ENCODE data around the gene PIK3R2.
"Not testable (repeated sequence)": the region's sequence is repeated elsewhere in the genome, so short reads cannot be mapped to it uniquely, and the experiment has no call there.

The PIK3R2 gene

DNA sequence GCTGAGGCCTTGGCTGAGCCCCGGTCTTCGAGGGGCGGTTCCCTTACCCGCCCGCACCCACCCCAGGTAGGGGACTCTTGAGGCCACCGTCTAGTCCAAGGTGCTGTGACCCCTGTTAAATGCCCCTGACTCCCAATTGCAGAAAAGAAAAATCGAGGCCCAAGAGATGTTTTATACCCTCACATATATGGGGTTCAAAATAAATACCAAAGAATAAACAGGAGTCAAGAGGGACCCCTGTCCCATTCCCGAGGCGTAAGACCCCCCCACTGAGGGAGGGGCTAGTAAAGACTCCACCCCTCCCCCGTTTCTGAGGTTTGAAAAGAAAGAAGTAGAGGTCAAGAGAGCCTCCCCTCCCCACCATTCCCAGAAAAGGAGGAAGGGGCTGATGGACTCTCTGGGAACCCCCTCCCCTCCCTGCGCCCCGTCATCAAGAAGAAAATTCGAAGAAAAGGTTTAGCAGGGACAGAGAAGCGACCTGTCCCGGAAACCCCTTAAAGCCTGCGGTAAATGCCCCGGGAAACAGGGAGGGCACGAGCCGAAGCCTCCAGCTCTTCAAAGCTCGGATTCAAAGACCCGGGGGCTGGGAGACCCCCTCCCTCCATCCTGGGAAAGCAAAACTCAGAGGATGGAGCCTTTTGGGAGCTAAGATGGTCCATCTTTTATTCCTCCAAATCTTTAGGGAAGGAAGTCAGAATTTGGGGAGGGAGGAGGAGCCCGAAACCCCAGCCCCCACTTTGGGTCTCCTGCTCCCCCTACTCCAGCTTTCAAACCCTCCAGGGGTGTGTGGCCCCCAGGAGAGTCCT lies 51.6 kb downstream of the PIK3R2 start:
- peak overlapping the region; percentile 68 to 73 for H3K4me3 ChIP-seq (replicated peaks in 1 of 2; ENCODE audit: low read depth in 2 of 2, low read length in 2 of 2)
- no peak for DNase-seq (ENCODE audit: low read depth in 2 of 2)
- TF ChIP-seq, protein P1, sequence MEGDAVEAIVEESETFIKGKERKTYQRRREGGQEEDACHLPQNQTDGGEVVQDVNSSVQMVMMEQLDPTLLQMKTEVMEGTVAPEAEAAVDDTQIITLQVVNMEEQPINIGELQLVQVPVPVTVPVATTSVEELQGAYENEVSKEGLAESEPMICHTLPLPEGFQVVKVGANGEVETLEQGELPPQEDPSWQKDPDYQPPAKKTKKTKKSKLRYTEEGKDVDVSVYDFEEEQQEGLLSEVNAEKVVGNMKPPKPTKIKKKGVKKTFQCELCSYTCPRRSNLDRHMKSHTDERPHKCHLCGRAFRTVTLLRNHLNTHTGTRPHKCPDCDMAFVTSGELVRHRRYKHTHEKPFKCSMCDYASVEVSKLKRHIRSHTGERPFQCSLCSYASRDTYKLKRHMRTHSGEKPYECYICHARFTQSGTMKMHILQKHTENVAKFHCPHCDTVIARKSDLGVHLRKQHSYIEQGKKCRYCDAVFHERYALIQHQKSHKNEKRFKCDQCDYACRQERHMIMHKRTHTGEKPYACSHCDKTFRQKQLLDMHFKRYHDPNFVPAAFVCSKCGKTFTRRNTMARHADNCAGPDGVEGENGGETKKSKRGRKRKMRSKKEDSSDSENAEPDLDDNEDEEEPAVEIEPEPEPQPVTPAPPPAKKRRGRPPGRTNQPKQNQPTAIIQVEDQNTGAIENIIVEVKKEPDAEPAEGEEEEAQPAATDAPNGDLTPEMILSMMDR (IDR thresholded peaks at IDR 0.05; ENCODE audit: low read depth, low read length) = no peak

DNA sequence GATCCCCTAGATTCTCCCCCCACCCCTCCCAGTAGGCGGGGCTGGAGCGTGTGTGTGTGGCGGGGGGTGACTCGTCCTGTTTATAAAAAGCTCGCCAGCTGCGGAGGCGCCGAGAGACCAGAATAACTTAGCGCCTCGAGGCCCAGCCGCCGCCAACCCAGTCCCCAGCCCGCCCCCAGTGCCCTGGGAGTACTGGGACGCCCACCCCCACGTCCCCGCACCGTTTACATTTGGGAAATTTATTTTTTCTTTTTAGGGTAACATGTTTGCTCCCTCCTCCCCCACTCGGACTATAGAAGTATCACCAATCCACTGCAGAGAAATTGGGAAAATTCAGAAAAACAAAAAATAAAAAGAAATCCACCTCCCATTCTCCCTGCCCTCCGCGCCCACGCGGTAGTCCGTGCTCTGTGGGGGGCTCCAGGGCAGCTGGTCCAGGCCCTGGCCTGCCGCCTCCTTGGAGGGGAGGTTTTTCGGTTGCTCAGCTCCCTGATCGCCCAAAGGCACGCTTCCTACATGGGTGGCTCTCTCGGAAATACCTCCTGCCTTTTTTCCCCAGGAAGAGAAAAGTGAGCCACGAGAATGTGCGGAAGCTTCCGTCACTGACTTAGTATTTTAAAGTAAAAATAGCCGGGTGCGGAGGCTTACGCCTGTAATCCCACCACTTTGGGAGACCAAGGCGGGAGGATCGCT lies 52.4 kb downstream of the PIK3R2 start:
- peak; percentile 76 to 83 for DNase-seq (ENCODE audit: low read depth in 2 of 2)
- H3K4me3 ChIP-seq (replicated peaks in 1 of 2; ENCODE audit: low read depth in 2 of 2, low read length in 2 of 2) = peak overlapping the region; percentile 68 to 73
- TF ChIP-seq, protein P1 (IDR thresholded peaks at IDR 0.05; ENCODE audit: low read depth, low read length) = no peak

DNA sequence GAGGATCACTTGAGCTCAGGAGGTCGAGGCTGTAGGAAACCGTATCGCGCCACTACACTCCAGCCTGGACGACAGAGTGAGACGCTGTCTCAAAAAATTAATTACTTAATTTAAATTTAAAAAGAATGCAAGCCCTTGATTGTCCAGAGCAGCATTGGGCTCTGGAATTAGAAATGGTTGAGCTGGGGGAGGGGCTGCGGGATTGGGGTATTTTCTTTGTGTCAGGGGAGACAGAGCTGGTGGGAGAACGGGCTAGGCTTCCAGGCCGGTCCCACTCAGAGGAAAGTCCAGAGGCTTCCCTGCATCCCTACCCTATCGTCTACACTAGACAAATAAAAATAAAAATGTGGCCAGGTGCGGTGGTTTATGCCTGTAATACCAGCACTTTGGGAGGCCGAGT lies 53.1 kb downstream of the PIK3R2 start:
- TF ChIP-seq, protein P1 (IDR thresholded peaks at IDR 0.05; ENCODE audit: low read depth, low read length) = no peak
- no peak for DNase-seq (ENCODE audit: low read depth in 2 of 2)
- no peak overlapping the region for H3K4me3 ChIP-seq (replicated peaks in 1 of 2; ENCODE audit: low read depth in 2 of 2, low read length in 2 of 2)

DNA sequence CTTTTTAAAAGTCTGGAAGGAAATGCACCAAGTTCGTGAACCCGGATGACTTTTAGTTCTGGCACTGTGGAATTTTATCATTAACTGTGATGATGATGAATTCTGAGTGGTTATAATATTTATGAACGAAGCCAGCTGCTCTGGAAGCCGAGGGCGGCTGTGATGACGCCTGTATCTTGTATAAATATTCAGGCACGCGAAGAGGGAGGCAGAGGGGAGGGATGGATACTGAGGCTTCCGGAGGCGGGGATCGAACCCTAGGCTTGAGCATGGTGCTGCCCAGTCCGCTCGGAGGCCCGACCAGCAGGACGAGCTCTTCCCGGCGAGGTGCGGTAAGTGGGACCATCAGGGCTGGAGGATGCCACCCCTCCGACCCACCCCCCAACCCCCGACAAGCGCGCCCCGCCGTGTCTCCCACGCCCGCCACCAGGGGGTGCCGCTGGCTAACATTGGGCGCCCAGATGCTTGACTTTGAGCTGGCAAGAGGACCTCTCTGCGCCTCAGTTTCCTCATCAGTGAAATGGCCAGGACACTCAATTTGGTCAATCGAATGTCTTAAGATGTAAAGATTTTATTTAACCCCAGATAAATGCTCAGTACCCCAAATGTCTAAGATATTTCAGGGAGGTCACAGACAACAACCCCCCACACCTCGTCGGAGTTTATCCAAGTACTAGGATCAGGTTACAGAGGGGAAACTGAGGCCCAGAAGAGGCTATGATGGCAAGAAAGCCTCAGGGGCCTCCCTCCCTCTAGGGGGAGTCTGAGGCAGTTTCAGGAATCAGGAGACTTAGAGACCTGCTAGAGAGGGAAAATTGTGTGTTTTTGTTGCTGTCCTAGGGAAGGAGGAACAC lies 55.4 kb downstream of the PIK3R2 start:
- TF ChIP-seq, protein P1 (IDR thresholded peaks at IDR 0.05; ENCODE audit: low read depth, low read length) = peak; percentile 60
- peak; percentile 88 to 89 for DNase-seq (ENCODE audit: low read depth in 2 of 2)
- peak overlapping the region in 1 of 2 donors; percentile 32 for H3K4me3 ChIP-seq (replicated peaks in 1 of 2; ENCODE audit: low read depth in 2 of 2, low read length in 2 of 2)

DNA sequence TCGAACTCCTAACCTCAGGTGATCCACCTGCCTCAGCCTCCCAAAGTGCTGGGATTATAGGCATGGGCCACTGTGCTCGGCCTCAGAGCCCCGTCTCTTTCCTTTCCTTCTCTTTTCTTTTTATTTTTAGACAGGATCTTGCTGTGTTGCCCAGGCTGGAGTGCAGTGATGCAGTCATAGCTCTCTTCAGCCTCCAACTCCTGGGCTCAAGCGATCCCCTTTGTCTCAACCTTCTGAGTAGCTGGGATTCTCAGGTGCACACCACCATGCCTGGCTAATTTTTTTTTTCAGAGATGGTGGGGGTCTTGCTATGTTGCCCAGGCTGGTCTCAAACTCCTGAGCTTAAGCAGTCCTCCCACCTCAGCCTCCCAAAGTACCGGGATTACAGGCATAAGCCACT lies 56.9 kb downstream of the PIK3R2 start:
- not testable (repeated sequence) for DNase-seq (ENCODE audit: low read depth in 2 of 2); H3K4me3 ChIP-seq (replicated peaks in 1 of 2; ENCODE audit: low read depth in 2 of 2, low read length in 2 of 2)

DNA sequence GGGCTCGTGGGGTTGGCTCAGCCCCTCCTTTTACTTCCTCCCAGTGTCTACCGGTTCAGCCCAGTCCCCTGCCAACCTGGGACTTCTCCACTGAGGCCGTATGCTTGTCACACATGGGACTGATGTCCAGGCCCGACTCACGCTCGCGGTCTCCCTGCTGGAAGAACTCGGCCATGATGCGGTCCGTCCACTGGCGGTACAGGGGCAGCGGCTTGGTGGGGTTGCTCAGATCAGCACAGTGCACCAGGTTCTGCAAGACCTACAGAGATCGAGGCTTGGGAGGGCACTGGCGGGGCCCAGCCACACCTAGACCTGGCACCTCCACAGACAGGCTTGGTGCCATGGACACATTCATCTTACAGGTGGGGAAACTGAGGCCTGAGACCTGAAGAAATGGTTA lies 58.7 kb downstream of the PIK3R2 start:
- TF ChIP-seq, protein P1 (IDR thresholded peaks at IDR 0.05; ENCODE audit: low read depth, low read length) = no peak

More for the DNA sequence above, 58.7 kb downstream of the PIK3R2 start:
- no peak for DNase-seq (ENCODE audit: low read depth in 2 of 2)
- H3K4me3 ChIP-seq (replicated peaks in 1 of 2; ENCODE audit: low read depth in 2 of 2, low read length in 2 of 2) = no peak overlapping the region
